ENCODE results near the gene DNAH17.

DNAH17 gene

DNA sequence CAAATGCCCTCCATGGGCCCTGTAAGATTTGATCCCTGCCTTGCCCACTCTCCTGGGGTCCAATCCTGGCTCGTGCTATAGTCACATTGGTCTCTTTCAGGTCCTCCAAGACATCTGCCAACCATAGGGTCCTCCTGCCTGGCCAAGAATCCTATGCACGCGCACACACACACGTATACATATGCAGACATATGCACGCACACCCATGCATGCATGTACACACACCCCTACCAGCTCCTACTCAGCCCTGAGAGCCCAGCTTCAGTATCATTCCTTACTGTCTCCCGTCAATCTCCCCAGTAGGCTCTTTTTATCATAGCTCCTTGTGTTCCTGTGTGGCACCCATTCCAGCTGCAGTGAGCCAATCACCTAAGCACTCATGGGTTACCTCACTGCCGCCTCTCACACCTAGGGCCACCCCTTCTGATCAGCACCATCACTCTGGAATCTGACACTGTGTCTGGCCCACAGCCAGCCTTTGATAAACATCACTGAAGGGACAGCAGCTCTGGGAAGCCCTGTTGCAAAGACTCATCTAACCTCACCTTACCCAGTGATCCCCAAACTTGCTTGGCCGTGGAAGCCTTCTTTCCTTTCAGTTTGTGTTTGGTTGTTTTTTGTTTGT is 7.9 kb upstream of the DNAH17 start:
- in situ Hi-C loops (cut with HindIII; ENCODE audit: low pct_ligation_motif_present, low pct_unique_long_range_greater_than_20kb, low sequenced_read_pairs): no loop called here
- DNase-seq: no peak

DNA sequence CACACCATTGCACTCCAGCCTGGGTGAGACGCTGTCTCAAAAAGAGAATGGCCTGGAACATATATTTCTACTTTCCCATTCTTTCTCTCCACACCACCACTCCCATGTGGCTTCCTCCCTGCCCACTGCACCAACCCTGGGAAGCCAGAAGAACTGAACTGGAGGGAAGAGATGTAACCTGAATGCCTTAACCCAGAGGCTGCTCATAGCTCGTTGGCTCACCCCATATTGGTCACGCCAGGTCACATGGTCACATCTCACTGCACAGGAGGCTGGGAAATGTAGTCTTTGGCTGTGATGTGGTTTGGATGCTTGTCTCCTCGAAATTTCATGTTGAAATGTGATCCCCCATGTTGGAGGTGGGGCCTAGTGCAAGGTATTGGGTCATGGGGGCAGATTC is 5.9 kb upstream of the DNAH17 start:
- DNase-seq: no peak
- in situ Hi-C loops (cut with HindIII; ENCODE audit: low pct_ligation_motif_present, low pct_unique_long_range_greater_than_20kb, low sequenced_read_pairs): no loop called here

DNA sequence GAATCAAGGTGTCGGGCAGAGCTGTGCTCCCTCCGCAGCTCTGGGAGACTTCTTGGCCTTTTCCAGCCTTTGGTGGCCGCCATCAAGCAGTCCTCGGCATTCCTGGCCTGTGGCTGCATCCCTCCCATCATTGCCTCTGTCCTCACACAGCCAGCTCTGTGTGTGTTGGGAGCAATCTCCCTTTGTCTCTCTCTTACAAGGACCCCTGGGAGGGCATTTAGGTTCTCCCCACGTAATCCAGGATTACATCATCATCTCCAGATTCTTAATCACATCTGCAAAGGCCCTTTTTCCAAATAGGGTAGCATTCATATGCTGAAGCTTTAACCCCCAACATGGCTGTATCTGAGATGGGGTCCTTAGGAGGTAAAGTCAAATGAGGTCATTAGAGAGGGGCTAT is 4.1 kb upstream of the DNAH17 start:
- no peak for DNase-seq
- in situ Hi-C loops (cut with HindIII; ENCODE audit: low pct_ligation_motif_present, low pct_unique_long_range_greater_than_20kb, low sequenced_read_pairs): no loop called here

DNA sequence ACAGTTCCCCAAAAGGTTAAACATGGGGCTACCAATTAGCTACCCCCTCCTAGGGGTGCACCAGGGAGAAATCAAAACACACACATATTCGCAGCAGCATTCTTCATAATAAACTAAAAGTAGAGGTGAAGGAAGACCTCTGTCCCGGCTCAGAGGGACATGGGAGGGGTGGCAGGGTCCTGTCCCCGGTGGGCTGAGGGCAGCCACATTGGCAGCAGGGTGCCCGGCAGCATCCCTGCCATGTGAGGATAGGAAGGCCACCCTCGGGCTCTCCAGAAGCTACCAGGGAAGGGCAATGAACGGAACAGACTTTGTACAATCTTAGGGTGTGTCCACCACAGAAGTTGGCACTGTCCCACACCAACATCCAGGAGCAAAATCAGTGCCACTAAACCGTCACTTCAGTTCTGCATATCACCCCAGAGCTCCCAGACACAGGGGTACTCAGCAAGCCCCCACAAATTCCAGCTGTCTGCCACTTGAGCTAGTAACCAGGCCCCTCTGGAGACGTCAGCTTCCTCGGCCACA is 3.1 kb upstream of the DNAH17 start:
- in situ Hi-C loops (cut with HindIII; ENCODE audit: low pct_ligation_motif_present, low pct_unique_long_range_greater_than_20kb, low sequenced_read_pairs): no loop called here
- DNase-seq: no peak

DNA sequence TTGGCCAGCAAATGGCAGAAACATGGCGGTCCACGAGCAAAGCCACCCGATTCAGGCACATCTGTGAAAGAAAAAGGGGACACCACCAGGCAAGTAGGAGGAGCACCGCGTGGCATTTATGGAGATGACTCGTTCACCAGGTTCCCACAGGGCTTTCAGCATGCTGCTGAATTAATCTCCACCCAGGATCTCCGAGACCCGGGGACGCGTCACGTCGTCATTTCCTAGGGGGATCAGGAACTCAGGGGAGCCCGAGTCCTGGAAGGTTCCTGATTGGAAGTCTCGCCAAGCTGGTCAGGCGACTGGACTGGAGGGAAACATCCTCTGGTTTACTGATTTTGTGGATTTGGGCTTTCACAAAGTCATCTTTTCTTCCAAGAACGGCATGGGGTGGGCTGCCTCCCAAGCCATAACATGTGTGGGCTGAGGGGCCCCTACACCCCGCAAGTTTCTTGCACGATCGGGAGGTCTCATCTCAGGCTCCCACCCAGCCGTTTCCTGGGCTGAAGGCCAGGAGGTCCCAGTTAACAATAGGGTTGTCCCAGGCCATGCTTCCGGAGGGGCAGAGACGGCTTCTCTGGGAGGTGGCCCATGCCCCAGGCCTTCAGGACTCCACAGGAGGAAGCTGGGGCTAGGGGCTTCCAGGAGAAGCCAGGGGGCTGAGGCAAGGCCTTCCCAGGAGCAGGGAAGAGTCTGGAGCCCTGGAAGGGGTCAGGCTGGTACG is 645 bp downstream of the DNAH17 start:
- in situ Hi-C loops (cut with HindIII; ENCODE audit: low pct_ligation_motif_present, low pct_unique_long_range_greater_than_20kb, low sequenced_read_pairs): no loop called here
- DNase-seq: no peak

DNA sequence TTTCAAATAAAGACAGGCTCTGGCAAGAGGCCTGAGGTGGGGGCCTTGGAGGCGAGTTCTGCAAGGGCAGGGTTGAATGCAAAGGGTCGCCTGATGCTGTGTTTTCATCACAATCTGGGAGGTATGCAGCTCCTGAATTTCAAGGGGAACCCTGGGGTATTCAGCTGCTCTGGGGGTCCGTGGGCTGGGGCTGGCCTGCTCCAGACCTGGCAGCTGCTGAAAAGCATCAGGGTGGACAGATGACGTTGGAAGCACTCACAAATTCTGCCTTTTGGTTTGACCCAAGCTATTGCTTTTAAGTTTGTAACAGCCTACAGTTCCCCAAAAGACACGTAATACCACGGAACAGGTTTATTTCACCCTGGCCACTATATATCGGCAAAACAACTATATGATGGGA is 1.3 kb downstream of the DNAH17 start:
- in situ Hi-C loops (cut with HindIII; ENCODE audit: low pct_ligation_motif_present, low pct_unique_long_range_greater_than_20kb, low sequenced_read_pairs): no loop called here
- no peak for DNase-seq

DNA sequence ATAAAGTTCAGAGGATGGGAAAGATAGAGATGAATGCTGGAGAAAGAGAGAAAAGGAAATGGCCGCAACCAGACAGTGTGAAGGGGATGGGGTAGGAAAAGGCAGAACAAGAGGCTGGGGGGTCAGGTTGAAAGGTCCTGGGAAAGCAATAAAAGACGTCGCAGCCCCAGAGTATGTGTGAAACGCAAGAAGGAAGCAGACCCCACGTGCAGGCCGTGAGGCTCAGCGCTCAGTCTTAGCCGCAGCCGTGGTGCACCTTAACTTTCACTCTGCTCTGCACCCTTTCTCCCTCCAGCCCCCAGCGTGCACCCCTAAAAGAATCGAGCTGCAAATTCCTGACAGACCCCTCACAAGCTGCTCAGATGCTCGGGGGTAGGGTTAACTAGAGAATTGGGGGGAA is 1.9 kb downstream of the DNAH17 start:
- DNase-seq: no peak
- in situ Hi-C loops (cut with HindIII; ENCODE audit: low pct_ligation_motif_present, low pct_unique_long_range_greater_than_20kb, low sequenced_read_pairs): no loop called here

DNA sequence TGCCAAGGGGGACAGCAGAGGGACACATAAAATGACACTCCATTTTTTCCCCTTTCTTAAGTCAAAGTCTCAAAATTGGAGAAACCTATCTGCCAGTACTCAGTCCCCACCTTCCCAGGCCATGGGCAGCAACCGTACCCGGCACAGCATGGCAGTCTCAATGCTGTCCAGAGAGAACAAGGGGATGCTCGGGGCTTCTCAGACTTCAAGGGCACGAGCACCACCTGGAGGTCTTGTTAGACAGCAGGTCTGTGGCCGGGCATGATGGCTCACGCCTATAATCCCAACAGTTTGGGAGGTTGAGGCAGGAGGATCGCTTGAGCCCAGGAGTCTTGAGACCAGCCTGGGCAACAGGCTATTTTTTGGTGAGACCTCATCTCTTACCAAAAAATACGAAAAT is 3.2 kb downstream of the DNAH17 start:
- no peak for DNase-seq
- in situ Hi-C loops (cut with HindIII; ENCODE audit: low pct_ligation_motif_present, low pct_unique_long_range_greater_than_20kb, low sequenced_read_pairs): no loop called here

DNA sequence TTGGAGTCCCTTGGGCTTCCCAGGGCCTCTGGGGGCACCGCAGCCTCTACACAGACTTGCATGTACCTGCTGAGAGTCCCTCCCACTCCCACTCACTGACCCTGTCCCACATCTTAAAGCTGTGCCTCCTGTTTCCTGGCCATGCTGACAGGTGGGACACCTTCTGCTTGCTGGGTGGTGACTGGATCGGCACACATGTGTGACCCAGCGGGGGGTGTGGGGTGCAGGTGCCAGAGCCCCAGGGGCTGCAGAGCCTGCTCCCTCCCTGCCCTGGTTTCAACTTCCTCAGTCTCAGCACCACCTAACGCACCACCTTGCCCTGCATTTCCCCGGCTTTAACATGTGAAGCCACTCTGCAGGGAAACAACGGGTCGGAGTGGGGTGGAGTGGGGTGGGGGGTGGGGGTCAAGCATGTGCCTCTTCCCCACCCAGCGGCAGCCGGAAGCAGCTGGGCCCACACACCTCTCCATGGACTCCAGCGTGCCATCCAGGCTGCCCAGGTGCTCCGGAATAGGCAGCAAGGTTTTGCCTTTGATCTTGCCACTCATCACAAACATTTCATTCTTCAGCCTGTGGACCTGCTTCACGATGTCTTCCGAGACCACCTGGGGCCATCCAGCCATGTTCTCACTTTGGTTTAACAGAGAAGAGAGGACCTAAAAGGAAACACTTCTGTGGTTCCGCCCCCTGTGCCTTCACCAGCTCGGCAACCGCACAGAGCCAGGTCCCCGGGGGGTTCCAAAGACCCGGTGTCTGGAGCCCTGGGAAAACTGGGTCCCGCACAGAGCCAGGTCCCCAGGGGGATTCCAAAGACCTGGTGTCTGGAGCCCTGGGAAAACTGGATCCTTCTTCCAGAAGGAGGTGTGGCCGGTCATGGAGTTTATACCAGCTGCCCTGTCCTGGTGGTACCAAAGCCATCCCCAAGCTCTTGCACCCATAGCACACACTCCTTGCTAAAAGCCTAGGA is 4.7 kb downstream of the DNAH17 start:
- in situ Hi-C loops (cut with HindIII; ENCODE audit: low pct_ligation_motif_present, low pct_unique_long_range_greater_than_20kb, low sequenced_read_pairs): no loop called here
- DNase-seq: no peak

DNA sequence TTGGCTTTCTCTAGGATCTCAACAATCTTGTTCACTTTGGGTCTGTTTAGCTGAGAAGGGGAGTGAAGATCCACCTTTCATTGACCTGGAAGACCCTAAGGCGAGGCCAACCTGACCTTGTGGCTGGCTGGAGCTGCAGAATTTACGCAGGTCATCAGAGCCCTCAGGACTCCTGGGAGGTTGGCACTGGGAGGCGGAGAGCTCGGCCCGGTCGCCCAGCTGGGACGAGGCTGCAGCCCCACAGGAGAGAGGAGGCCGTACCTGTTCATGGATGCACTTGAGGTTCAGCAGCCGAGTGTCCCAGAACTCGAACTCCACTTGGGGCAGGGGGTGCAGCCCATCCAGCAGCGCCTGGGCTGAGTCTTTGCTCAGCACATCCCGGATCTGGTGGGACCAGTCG is 5.9 kb downstream of the DNAH17 start:
- in situ Hi-C loops (cut with HindIII; ENCODE audit: low pct_ligation_motif_present, low pct_unique_long_range_greater_than_20kb, low sequenced_read_pairs): no loop called here
- no peak for DNase-seq

DNA sequence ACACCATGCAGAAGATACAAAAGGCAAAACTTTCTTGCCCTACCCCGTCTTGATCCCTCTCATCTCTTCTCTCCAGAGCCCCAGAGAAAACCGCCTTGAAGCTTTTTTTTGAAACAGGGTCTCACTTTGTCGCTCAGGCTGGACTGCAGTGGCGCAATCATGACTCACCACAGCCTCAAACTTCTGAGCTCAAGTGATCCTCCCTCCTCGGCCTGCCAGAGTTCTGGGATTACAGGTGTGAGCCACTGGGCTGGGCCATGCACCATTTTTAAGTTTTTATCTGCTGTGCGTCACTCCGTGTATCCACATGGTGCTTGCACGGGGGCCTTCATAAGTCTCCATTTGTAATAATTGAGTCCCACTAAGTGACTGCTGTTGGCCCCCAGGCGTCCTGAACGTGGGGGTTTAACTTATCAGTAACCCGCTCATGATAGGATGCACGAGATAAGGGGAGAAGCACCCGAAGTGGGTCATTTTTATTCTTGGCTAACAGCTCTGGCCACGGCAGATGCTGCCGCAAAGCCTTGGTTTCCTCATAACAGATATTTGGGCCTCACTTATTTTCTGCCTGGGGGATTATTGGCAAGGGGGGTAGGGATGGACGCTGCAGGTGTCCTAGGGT is 8.6 kb downstream of the DNAH17 start:
- peak; percentile 17 for DNase-seq
- in situ Hi-C loops (cut with HindIII; ENCODE audit: low pct_ligation_motif_present, low pct_unique_long_range_greater_than_20kb, low sequenced_read_pairs): no loop called here

DNA sequence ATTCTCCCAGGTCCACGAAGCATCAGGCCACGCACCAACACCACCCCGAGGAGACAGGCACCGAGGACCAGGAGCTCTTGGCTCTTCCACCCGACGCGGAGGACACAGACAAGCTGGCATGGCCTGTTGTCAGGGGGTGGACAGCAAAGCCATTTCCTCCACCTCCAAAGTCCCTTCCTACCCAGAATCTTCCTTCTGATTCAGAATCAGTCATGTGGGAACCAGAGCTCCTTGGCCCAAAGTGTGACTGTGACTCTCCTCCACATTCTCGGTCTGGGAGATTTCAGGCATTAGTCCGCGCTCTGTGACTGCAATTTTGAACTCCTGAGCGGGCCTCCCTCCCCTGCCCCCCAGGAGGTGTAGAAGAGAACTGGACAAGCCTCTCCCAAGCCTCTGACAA is 9.2 kb downstream of the DNAH17 start:
- in situ Hi-C loops (cut with HindIII; ENCODE audit: low pct_ligation_motif_present, low pct_unique_long_range_greater_than_20kb, low sequenced_read_pairs): no loop called here

DNA sequence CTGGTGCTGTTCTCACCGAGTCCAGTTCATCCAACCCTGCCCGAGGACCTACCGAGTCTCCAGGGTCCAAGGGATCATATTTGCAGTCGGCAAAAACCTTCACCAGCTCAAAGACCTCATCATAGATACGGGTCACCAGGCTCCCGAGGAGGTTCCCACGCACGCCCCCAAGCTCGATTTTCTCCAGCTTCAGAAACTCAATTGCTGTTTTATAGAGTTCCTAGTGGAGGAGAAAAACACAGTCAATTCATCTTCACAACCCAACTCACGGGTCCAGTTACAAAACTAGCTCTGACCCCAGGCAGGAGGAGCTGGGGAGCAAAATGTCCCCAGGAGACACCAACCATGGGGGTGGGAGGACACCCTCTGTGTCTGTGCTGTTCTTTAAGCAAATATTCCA is 10.2 kb downstream of the DNAH17 start:
- no peak for DNase-seq
- in situ Hi-C loops (cut with HindIII; ENCODE audit: low pct_ligation_motif_present, low pct_unique_long_range_greater_than_20kb, low sequenced_read_pairs): no loop called here

More for the DNA sequence above, 9.2 kb downstream of the DNAH17 start:
- no peak for DNase-seq

DNA sequence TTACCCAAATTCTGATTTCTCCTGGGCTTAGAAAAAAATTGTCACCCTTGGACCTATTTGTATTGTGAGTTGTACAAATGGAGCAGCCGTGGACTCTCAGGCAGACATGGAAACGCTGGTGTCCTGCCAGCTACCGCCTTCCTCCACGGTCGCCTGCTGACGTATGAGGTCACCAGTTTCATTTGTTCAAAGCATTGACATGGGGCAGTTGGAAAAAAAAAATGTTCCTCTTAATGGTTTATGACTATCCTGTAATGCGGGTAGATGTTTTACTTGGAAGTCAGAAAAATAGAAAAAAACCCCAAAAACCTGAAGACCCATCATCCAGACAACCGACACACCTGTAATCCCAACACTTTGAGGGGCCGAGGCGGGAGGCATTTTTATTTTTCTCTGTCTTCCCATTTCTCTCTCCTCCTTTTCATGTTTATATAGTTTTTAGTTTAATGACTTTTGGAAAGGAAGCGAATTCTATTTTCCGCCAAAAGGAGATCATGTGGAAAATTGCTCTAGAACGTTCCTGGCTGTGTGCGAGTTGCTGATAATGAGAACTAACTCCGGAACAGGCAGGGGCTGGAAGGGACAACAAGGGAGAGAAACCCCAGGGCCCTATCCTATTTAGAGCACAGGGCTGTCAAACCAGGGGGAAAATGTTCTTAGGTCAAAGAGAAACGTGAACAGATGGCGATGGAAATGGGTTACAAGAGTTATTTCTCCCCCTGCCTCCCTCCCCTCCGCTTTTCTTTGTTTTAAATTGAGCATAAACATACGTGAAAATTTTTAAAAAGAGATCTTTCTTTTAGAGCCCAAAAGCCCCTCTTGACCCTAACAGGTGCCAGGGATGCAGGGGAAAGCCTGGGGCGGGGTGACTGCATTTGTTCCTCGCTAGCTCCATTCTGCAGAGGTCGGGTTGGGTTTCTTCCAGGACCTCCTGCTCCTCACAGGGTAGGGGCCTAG is 13.7 kb downstream of the DNAH17 start:
- in situ Hi-C loops (cut with HindIII; ENCODE audit: low pct_ligation_motif_present, low pct_unique_long_range_greater_than_20kb, low sequenced_read_pairs): no loop called here
- DNase-seq: no peak

DNA sequence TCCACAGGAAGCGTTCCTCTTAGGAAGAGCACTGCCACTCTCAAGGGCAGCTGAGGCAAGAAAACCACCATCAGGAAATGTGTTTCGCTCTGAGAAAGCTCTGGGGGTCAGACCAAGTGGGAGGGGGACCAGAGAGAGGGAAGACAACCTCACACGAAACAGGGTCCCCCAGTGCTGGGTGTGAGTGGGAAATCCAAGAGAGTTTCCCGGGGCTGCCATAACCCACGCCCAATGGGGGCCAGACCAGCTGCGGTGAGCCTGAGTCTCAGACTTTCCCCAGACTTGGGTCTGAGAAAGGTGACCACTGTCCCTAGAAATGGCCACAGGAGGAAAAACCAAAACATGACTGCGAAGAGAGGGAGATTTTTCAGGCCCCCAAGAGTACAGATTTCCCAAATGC is 14.5 kb downstream of the DNAH17 start:
- no peak for DNase-seq
- in situ Hi-C loops (cut with HindIII; ENCODE audit: low pct_ligation_motif_present, low pct_unique_long_range_greater_than_20kb, low sequenced_read_pairs): no loop called here

DNA sequence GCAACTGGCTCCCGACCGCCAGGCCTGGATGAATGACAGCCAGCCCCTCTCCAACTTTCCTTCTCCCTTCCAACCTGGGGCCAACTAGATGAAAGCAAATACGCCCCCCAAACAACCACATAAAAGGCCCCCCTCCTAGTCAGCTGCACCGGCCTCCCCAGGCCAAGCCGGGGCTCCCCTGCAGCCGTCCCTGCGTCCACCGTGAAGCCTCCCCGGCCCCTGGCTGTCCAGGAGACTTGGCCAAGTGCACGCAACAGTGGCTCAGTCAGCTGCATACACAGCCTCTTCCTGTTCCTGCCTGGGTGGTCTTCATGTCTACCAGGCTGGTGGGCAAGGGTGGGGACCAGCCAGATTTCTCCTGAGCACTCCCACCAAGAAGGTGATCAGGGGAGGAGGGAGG is 16.0 kb downstream of the DNAH17 start:
- in situ Hi-C loops (cut with HindIII; ENCODE audit: low pct_ligation_motif_present, low pct_unique_long_range_greater_than_20kb, low sequenced_read_pairs): no loop called here
- DNase-seq: no peak

DNA sequence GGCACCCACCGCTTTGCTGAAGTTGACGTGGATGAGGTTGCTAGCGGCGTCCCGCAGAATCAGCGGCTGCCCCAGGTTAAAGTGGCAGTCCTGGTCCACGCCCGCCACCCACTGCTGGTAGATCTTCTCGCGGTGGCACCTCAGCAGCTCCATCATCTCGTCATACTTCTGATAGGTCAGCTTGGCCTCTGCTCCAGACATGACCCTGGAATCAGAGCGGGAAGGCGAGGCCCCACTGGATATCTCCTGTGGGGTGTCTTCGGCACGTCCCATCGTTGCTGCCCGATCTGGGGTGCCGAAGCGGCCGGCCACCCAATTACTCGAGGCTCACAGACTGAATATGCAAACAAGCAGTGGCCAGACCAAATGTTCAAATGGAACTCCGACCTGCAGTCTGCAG is 16.5 kb downstream of the DNAH17 start:
- DNase-seq: no peak
- in situ Hi-C loops (cut with HindIII; ENCODE audit: low pct_ligation_motif_present, low pct_unique_long_range_greater_than_20kb, low sequenced_read_pairs): no loop called here

Data from ACHN (cell line).